ENCODE data around the gene UFSP2. TPM values are rescaled to one million over a fixed set of nuclear protein-coding genes. Genes with fewer than 3 reads are reported as not detected.

Gene UFSP2, protein sequence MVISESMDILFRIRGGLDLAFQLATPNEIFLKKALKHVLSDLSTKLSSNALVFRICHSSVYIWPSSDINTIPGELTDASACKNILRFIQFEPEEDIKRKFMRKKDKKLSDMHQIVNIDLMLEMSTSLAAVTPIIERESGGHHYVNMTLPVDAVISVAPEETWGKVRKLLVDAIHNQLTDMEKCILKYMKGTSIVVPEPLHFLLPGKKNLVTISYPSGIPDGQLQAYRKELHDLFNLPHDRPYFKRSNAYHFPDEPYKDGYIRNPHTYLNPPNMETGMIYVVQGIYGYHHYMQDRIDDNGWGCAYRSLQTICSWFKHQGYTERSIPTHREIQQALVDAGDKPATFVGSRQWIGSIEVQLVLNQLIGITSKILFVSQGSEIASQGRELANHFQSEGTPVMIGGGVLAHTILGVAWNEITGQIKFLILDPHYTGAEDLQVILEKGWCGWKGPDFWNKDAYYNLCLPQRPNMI
- total RNA-seq, result 10 to 100 TPM; 26.2 to 48.8 TPM
- 10 to 100 TPM; 13.6 to 17.7 TPM for polyA plus RNA-seq
- long read RNA-seq, donor 1, transcript UFSP2-201 (12 exons, 1,630 nt), result major isoform, 13 of 19 reads
- long read RNA-seq, donor 1, partial matches to known transcripts, result 5 of 19 reads
- long read RNA-seq, donor 1, other reads (novel, unspliced or antisense), result 0 of 19 reads
- long read RNA-seq, donor 2, partial matches to known transcripts, result 0 of 1 reads
- long read RNA-seq, donor 2, other reads (novel, unspliced or antisense), result 0 of 1 reads
- long read RNA-seq, donor 3, transcript UFSP2-201 (12 exons, 1,630 nt), result major isoform, 7 of 19 reads
- long read RNA-seq, donor 3, partial matches to known transcripts, result 10 of 19 reads
- long read RNA-seq, donor 3, other reads (novel, unspliced or antisense), result 0 of 19 reads
- long read RNA-seq, donor 4, transcript UFSP2-201 (12 exons, 1,630 nt), result major isoform, 6 of 14 reads
- long read RNA-seq, donor 4, partial matches to known transcripts, result 5 of 14 reads
- long read RNA-seq, donor 4, other reads (novel, unspliced or antisense), result 0 of 14 reads
- long read RNA-seq, donor 5, transcript UFSP2-201 (12 exons, 1,630 nt), result major isoform, 20 of 35 reads
- long read RNA-seq, donor 5, partial matches to known transcripts, result 14 of 35 reads
- long read RNA-seq, donor 5, other reads (novel, unspliced or antisense), result 0 of 35 reads

DNA sequence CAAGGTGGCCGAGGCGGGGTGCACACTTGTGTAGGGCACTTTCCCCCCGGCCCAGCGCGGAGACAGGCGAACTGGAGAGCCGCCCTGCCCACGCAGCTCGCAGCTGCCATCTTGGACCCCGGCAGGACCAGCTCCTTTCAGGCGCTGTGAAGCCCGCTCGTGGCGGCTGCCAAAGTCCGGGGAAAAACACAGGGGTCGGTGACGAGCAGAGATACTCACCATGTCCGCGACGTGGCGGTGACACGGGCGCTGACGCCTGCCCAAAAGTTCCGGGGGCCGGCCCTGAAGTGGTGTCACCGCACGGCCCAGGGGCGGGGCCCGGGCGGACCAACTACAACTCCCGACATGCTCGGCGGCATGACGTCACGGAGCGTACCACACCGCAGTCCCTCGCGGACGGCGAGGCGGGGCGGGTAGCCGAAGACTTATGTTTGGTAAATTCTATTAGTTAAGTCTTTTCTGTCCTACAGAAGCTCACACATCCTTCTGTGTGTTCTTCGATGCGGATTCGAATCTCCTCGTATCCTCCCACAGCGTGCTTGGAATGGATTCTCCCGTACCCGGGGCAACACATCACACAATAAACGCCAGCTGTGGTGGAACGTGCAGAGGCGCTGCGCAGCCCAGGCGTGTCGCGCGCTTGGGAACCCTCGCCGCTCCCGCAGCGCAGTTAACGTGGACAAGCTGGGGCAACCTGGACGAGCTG lies at the start of gene UFSP2:
UFSP2 (minus strand) TSS at position 318 of the 706 bp plus-strand sequence; CDS start at position 222, 96 bp downstream.
- peaks cover 0 to 4% (median 1%) of the 10 kb centered on the region in 4 donors for H3K36me3 ChIP-seq (ENCODE audit: control insufficient read depth in 4 of 4, insufficient read depth in 4 of 4, low read length in 4 of 4)
- no peaks in the 10 kb centered on the region for H3K9me3 ChIP-seq (ENCODE audit: control insufficient read depth in 4 of 4, insufficient read depth in 3 of 4, low read length in 3 of 4)
- DNase-seq (peak; percentile 95 to 97 (median 97)), ATAC-seq (ENCODE audit: insufficient read depth, low FRiP score) (peak; percentile 95)
- H3K4me1 ChIP-seq (ENCODE audit: control insufficient read depth in 5 of 5, insufficient read depth in 5 of 5, low read length in 5 of 5), result peaks cover 0 to 33% (median 9%) of the 10 kb centered on the region in 5 donors
- H3K4me3 ChIP-seq, result peak within 1 kb of the TSS; percentile 79
- TF ChIP-seq, protein P1, sequence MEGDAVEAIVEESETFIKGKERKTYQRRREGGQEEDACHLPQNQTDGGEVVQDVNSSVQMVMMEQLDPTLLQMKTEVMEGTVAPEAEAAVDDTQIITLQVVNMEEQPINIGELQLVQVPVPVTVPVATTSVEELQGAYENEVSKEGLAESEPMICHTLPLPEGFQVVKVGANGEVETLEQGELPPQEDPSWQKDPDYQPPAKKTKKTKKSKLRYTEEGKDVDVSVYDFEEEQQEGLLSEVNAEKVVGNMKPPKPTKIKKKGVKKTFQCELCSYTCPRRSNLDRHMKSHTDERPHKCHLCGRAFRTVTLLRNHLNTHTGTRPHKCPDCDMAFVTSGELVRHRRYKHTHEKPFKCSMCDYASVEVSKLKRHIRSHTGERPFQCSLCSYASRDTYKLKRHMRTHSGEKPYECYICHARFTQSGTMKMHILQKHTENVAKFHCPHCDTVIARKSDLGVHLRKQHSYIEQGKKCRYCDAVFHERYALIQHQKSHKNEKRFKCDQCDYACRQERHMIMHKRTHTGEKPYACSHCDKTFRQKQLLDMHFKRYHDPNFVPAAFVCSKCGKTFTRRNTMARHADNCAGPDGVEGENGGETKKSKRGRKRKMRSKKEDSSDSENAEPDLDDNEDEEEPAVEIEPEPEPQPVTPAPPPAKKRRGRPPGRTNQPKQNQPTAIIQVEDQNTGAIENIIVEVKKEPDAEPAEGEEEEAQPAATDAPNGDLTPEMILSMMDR (IDR thresholded peaks at IDR 0.05; ENCODE audit: control extremely low read depth, extremely low read depth), result no peak
- H3K9ac ChIP-seq (ENCODE audit: insufficient read depth in 1 of 2, low read length in 2 of 2), result peak within 1 kb of the TSS; percentile 100
- H3K27me3 ChIP-seq (ENCODE audit: control insufficient read depth in 3 of 3, insufficient read depth in 3 of 3, low read length in 2 of 3), result no peaks in the 10 kb centered on the region
- H3K27ac ChIP-seq (ENCODE audit: low read depth in 1 of 2, low read length in 1 of 2), result peak within 1 kb of the TSS; percentile 79 to 97
- WGBS, 2 donors, result 0% methylated on average over 66 of the region's 66 CpGs

DNA sequence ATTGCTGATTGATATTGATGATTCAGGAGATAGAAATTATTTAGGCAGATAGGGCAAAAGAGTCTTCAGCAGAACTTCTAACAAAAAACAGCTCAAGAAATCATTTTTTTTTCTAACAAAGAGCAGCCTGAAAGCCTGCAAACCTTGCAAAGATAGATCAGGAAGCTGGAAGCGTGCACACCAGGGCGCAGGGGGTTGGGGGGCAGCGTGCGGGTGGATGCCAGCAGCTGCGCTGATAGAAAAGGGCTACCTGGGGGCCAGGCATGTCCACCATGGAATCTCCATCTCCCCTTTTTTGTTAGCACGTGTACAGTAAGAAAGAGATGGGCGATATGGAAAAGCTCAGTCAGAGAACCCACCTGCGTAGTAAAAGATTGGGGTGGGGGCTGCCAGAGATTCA lies 47.5 kb upstream of the UFSP2 start:
- no peak for ATAC-seq (ENCODE audit: insufficient read depth, low FRiP score)
- H3K27ac ChIP-seq (ENCODE audit: low read depth in 1 of 2, low read length in 1 of 2), result no peak overlapping the region
- TF ChIP-seq, protein P1 (IDR thresholded peaks at IDR 0.05; ENCODE audit: control extremely low read depth, extremely low read depth), result no peak
- H3K36me3 ChIP-seq (ENCODE audit: control insufficient read depth in 4 of 4, insufficient read depth in 4 of 4, low read length in 4 of 4), result no peaks in the 10 kb centered on the region
- H3K9ac ChIP-seq (ENCODE audit: insufficient read depth in 1 of 2, low read length in 2 of 2), result no peak overlapping the region
- no peak for DNase-seq
- peaks cover 0 to 6% (median 0%) of the 10 kb centered on the region in 3 donors for H3K27me3 ChIP-seq (ENCODE audit: control insufficient read depth in 3 of 3, insufficient read depth in 3 of 3, low read length in 2 of 3)
- H3K4me3 ChIP-seq, result no peak overlapping the region
- H3K9me3 ChIP-seq (ENCODE audit: control insufficient read depth in 4 of 4, insufficient read depth in 3 of 4, low read length in 3 of 4), result no peaks in the 10 kb centered on the region
- 90 to 95% methylated on average over 8 of the region's 8 CpGs for WGBS, 2 donors
- peaks cover 0 to 5% (median 2%) of the 10 kb centered on the region in 5 donors for H3K4me1 ChIP-seq (ENCODE audit: control insufficient read depth in 5 of 5, insufficient read depth in 5 of 5, low read length in 5 of 5)

DNA sequence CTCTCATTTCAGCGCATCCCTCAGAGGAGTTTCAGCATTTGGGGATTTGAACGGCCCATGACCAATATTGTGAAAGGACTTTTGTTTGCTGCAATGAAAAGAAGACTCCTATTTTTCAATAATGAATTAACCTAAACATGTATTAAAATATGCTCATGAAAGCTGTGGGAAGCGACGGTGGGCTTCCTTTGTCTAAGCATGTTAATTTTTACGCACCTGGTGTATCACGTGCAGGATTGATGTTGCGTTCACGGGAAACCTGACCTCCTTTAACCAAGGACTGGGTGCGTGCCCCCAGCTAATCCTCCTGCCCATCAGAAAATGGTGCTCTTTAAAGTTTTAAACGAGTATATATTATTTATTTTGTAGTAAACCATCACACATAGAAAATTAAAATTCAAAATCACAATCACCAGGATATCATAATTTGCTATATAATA lies 46.4 kb upstream of the UFSP2 start:
- DNase-seq, result no peak
- H3K4me1 ChIP-seq (ENCODE audit: control insufficient read depth in 5 of 5, insufficient read depth in 5 of 5, low read length in 5 of 5), result peaks cover 0 to 5% (median 2%) of the 10 kb centered on the region in 5 donors
- H3K27ac ChIP-seq (ENCODE audit: low read depth in 1 of 2, low read length in 1 of 2), result no peak overlapping the region
- peak overlapping the region; percentile 76 to 79 for H3K9ac ChIP-seq (ENCODE audit: insufficient read depth in 1 of 2, low read length in 2 of 2)
- H3K4me3 ChIP-seq, result peak overlapping the region; percentile 65
- H3K36me3 ChIP-seq (ENCODE audit: control insufficient read depth in 4 of 4, insufficient read depth in 4 of 4, low read length in 4 of 4), result no peaks in the 10 kb centered on the region
- TF ChIP-seq, protein P1 (IDR thresholded peaks at IDR 0.05; ENCODE audit: control extremely low read depth, extremely low read depth), result no peak
- ATAC-seq (ENCODE audit: insufficient read depth, low FRiP score), result no peak
- H3K27me3 ChIP-seq (ENCODE audit: control insufficient read depth in 3 of 3, insufficient read depth in 3 of 3, low read length in 2 of 3), result peaks cover 0 to 6% (median 0%) of the 10 kb centered on the region in 3 donors
- 39 to 47% methylated on average over 10 of the region's 10 CpGs for WGBS, 2 donors
- H3K9me3 ChIP-seq (ENCODE audit: control insufficient read depth in 4 of 4, insufficient read depth in 3 of 4, low read length in 3 of 4), result no peaks in the 10 kb centered on the region

Data from lung (tissue), 16 donors.